ENCODE results near the gene MAGI2.
"Not testable (repeated sequence)": the region's sequence is repeated elsewhere in the genome, so short reads cannot be mapped to it uniquely, and the experiment has no call there.

GRCh38 chr7:78503301-78503700 lies 950.2 kb downstream of the MAGI2 start:
- TF ChIP-seq ZFP3 (CRISPR knock-in tag; IDR thresholded peaks at IDR 0.05); ZNF8 (CRISPR knock-in tag; IDR thresholded peaks at IDR 0.05); BACH2 (CRISPR knock-in tag; IDR thresholded peaks at IDR 0.05; ENCODE audit: borderline replicate concordance); ZFP30 (CRISPR knock-in tag; IDR thresholded peaks at IDR 0.05); TSHZ2 (CRISPR knock-in tag; IDR thresholded peaks at IDR 0.05); ARNTL (CRISPR knock-in tag; IDR thresholded peaks at IDR 0.05; ENCODE audit: borderline replicate concordance, low read depth): not testable (repeated sequence)

Measured in SK-N-SH treated with all-trans-retinoic acid at 6 μM for 48 hours (cell line).